Stimulated activated naive CD8-positive, alpha-beta T cell treated with anti-CD3 and anti-CD28 coated beads, Interleukin-15, Interleukin-2, amounts not matched to agents 100 ng/mL and 50 ng/mL, for 24 hours (primary cell): Measurements from ENCODE around the gene CDK6.
A peak's percentile ranks its signal among the peaks of the same experiment; 100 is the strongest.
"Not testable (repeated sequence)": the region's sequence is repeated elsewhere in the genome, so short reads cannot be mapped to it uniquely, and the experiment has no call there.

Experiments used
- H3K27ac Mint-ChIP-seq: one replicate; pipeline ENCODE4 v1.8.0; 2021; ENCODE audit warnings: mild to moderate bottlenecking, mixed read lengths
- H3K27me3 Mint-ChIP-seq: one replicate; pipeline ENCODE4 v1.8.0; 2021; ENCODE audit warnings: mixed read lengths
- H3K36me3 Mint-ChIP-seq: one replicate; pipeline ENCODE4 v1.8.0; 2021; ENCODE audit warnings: low read depth, mixed read lengths
- H3K4me1 Mint-ChIP-seq: one replicate; pipeline ENCODE4 v1.8.0; 2021; ENCODE audit warnings: low read depth, mixed read lengths
- H3K4me3 Mint-ChIP-seq: one replicate; pipeline ENCODE4 v1.8.0; 2021; ENCODE audit warnings: mild to moderate bottlenecking, mixed read lengths
- H3K9me3 Mint-ChIP-seq: one replicate; pipeline ENCODE4 v1.8.0; 2021; ENCODE audit warnings: mixed read lengths

CDK6 gene

DNA sequence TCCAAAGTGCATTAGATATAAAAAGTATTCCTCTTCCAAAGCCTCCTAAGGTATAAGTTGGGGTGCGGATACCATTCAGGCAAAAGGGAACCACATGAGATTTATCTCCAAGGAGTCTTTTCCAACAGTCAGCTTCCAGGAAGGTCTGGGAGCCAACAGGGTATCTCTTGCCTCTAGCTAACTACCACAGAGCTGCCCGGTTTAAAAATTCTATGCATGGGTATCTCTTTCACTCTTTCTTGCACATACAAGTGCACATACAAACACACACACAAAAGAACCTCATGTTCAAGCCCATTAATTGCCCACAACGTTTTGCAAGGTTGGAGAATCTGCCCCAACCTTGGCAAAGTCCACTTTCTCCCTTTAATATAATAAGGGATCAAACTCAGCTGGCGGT is 80.7 kb downstream of the CDK6 start:
- Mint-ChIP-seq H3K4me1 (peaks cover 77% of the 10 kb centered on the region), H3K36me3 (peaks cover 87% of the 10 kb centered on the region), H3K27me3 (no peaks in the 10 kb centered on the region), H3K4me3 (no peak overlapping the region), H3K9me3 (peaks cover 5% of the 10 kb centered on the region), H3K27ac (no peak overlapping the region)

DNA sequence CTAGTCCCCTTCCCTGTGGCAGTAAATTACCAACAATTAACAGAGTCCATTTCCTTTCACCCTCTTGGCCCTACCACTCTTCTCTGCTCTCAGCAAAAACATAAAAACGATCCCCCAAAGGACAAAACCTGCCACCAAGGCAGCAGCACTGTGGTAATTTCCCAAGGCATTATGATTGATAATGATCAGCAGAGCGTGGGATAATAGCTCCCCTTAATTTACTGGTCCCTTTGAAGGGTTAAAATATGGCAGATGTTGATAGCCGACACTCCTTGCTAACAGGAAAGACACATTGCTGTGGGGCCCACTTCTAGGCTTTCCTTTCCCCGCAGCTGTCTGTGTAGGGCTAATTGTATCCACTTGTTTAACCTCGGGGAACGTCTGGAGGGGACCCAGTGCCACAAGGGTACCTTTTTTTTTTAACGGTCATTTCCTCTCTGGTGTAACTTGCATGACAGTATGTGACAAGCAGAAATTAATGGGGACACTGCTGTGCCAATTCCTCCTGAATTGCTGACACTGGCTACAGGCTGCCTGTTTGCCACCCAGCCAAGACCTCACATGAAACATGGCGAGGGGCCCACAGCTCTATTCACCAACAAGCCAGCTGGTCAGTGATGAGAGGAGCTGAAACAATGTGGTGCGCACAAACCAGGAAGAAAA is 81.3 kb downstream of the CDK6 start:
- peaks cover 89% of the 10 kb centered on the region for H3K36me3 Mint-ChIP-seq
- peak overlapping the region; percentile 47 for H3K4me3 Mint-ChIP-seq
- H3K4me1 Mint-ChIP-seq: peaks cover 82% of the 10 kb centered on the region
- H3K27me3 Mint-ChIP-seq: no peaks in the 10 kb centered on the region
- peaks cover 5% of the 10 kb centered on the region for H3K9me3 Mint-ChIP-seq
- H3K27ac Mint-ChIP-seq: peak overlapping the region; percentile 63

DNA sequence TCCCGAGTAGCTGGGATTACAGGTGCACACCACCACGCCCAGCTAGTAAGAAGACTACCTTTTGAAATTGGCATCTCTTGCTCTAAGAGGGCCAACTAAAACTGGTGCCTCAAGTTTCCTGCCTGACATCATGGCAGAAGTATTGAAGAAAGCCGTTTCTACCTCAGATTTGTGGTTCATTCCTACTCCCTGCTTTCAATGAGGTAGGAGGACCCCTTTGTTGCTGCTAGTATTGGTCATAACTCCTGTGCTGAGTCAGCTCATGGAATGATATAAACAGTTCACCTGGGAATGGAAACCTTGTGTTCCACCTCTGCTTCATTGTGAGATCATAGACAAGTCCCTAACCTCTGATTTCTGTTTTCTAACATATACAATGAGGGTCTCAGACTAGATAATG is 82.8 kb downstream of the CDK6 start:
- no peak overlapping the region for H3K4me3 Mint-ChIP-seq
- H3K4me1 Mint-ChIP-seq: peaks cover 79% of the 10 kb centered on the region
- no peaks in the 10 kb centered on the region for H3K9me3 Mint-ChIP-seq
- H3K36me3 Mint-ChIP-seq: peaks cover 88% of the 10 kb centered on the region
- no peaks in the 10 kb centered on the region for H3K27me3 Mint-ChIP-seq
- peak overlapping the region; percentile 55 for H3K27ac Mint-ChIP-seq

DNA sequence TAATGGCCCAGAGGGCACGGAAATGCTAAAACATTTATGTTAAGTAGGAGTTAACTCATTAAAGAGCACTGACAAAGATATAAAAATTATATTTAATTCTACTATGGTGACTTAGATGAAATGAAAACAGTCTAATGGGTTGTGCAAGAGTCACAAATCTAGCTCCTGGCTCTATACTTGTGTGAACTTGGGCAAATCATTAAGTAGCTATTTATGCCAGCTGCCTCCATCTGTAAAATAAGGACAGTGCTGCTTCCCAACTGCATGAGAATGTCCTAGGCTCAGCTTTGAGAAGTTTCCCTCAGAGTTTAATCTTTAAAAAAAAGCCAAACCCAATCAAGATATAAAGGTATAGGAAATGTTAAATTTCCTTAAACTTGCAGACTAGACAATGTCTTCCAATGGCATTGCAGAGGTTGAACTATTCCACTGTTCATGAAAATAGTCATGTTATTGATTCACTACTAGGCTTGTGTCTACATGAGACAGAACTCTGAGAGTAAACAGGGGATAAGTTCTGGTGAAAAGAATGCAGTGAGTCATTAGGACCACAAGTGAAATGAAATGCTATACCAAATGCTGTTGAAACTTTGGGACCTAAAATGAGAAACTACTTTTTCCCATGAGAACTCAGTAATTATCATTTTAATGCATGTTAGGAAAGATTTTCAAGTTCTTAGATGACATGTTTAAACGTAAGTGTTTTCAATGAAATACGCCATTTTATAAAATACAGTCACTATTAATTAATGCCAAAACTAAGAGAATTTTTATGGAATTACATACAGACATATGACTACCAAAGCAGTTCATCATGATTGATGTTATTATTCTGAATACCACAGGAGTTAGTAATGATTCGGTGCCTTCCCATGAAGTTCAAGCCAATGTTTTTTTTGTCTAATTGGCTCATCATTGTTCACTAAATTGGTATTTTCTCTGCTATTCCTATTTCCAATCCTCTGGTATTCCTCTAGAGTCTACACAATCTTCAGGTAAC is 84.2 kb downstream of the CDK6 start:
- Mint-ChIP-seq H3K27me3 (no peaks in the 10 kb centered on the region), H3K9me3 (no peaks in the 10 kb centered on the region), H3K4me1 (peaks cover 83% of the 10 kb centered on the region), H3K4me3 (no peak overlapping the region), H3K27ac (peak overlapping the region; percentile 75), H3K36me3 (peaks cover 89% of the 10 kb centered on the region)

DNA sequence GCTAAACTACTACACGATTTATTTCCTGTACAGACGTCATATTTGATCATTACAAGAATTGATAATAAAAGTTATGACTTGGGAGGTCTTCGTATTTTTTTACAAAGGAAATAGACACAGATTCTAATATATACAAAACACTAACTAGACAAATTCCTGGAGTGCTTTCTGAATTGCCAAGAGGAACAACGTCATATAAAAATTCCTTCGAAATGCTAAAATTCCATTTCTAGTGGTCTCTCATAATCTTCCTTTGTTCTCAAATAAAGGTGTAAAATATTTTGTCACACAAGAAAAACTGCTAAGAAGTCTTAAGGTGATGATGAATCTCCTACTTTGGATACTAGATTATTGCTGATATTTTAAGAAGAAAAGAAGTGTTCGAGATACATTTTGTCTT is 85.4 kb downstream of the CDK6 start:
- H3K4me1 Mint-ChIP-seq: peaks cover 81% of the 10 kb centered on the region
- H3K27ac Mint-ChIP-seq: no peak overlapping the region
- H3K36me3 Mint-ChIP-seq: peaks cover 90% of the 10 kb centered on the region
- H3K4me3 Mint-ChIP-seq: no peak overlapping the region
- no peaks in the 10 kb centered on the region for H3K27me3 Mint-ChIP-seq
- no peaks in the 10 kb centered on the region for H3K9me3 Mint-ChIP-seq

DNA sequence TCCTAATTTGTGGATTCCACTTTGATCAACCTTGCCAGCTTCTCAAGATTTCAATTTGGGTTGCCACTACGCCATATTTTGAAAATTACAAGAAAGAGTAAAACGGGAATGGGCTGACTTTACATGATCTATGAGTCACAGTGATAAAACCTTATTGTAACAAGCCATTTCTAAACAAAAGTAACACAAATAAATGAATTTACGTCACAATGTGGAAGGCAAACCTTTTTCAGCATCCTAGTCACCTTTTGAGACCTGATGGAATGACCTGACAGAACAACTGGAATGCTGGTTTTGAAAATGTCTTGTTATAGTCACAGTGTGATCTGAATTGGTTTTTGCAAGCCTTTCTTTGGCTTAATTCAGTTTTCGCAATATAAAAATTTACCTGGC is 85.9 kb downstream of the CDK6 start:
- Mint-ChIP-seq H3K4me1 (peaks cover 81% of the 10 kb centered on the region), H3K27ac (no peak overlapping the region), H3K4me3 (no peak overlapping the region), H3K9me3 (no peaks in the 10 kb centered on the region), H3K36me3 (peaks cover 90% of the 10 kb centered on the region), H3K27me3 (no peaks in the 10 kb centered on the region)

DNA sequence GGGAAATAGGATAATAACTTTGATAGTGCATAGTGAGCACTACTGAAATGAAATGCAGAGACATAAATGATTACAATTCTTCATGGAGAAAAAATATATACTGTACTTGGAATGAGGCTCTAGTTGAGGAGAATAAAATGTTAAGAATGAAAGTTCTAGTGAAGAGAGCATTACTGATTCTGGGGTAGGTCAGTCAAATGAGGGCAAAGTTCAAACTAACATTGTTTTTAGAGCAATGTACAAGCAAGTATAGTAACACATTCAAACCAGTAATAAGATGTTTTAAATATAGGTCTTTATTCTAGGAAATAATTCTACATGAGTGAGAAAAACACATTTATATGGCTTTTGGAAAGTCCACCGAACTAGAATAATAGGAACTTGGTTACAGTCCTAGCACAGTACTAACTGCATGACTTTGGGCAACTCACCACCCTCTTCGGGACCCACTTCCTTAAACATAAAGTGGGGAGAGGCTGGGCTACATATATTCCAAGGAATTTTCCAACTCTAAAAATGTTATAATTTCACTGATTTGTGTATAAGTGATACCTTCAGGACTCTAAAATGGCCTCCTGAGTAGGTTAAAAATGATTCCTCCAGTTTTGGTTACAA is 86.4 kb downstream of the CDK6 start:
- Mint-ChIP-seq H3K4me1 (peaks cover 80% of the 10 kb centered on the region), H3K36me3 (peaks cover 91% of the 10 kb centered on the region), H3K27me3 (no peaks in the 10 kb centered on the region), H3K9me3 (no peaks in the 10 kb centered on the region), H3K4me3 (no peak overlapping the region), H3K27ac (no peak overlapping the region)

DNA sequence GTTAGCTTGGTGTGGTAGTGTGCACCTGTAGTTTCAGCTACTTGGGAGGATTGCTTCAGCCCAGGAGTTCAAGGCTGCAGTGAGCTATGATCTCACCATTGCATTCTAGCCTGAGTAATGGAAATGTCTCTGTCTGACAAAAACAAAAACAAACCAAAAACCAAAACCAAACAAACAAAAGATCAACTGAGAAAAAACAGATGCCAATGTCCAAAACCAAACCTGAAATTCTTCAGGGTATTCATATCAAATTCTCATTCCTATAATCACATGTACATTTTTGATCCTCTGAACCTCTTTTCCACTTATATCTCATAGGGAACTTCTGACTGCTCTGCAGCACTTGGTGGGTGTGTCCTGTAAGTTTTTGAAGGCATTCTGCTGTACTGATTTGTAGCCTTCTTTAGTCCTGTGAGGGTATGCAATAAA is 87.0 kb downstream of the CDK6 start:
- no peak overlapping the region for H3K4me3 Mint-ChIP-seq
- H3K9me3 Mint-ChIP-seq: no peaks in the 10 kb centered on the region
- peak overlapping the region; percentile 22 for H3K27ac Mint-ChIP-seq
- H3K4me1 Mint-ChIP-seq: peaks cover 77% of the 10 kb centered on the region
- no peaks in the 10 kb centered on the region for H3K27me3 Mint-ChIP-seq
- peaks cover 88% of the 10 kb centered on the region for H3K36me3 Mint-ChIP-seq

DNA sequence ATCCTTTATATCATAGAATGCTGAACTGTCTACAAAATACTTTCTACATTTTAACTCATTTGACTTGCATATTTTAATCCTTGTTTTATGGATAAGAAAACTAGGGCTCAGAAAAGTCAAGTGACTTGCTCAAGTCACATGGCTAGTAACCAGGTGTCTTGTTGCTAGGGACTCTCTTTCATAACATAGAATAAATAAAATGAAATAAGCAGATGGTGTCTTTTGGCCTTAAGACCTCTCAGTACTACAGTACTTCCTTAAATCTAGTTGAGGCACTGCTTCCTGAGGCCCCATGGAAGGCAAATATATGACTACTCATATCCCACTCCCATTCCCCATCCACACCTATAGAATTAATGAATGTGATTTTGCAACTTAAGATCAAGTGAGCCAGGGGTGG is 87.9 kb downstream of the CDK6 start:
- Mint-ChIP-seq H3K36me3 (peaks cover 88% of the 10 kb centered on the region), H3K27me3 (no peaks in the 10 kb centered on the region), H3K4me1 (peaks cover 77% of the 10 kb centered on the region), H3K9me3 (peaks cover 8% of the 10 kb centered on the region), H3K4me3 (no peak overlapping the region), H3K27ac (no peak overlapping the region)

DNA sequence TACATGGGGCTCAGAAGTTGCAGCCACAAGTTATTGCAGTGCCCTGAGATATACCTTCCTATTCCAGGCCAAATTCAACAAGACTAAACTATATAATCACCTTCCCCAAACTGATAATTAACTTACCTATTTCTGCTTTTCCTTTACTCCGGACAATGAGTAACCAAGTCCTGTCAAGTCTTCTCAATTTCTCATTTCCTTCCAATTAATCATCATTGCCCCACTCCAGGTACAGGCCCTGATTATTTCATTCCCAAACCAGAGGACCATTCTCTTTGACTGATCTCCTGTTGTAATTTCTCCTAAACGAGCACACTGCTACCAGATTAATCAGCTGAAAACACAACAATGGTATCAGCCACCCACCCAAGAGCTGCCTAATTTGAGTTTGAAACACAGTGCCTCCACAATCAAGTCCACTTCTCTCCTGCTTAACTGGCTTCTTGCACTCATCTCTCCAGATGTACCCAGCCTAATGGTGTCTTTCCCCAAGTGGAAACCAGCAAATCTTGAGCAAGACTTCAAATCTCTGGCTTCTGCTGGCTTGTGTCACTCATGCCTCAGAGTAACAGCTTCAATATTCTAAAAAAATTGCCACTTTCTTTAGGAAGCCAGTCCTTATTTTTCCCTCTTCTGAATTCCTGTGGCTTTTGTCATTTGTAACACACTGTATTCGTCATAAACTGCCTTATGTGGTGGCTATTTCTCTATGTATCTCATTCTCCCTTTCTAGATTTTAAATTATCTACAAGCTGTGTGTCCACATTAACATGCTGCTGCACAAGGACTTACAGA is 89.1 kb downstream of the CDK6 start:
- Mint-ChIP-seq H3K9me3 (peaks cover 10% of the 10 kb centered on the region), H3K27ac (peak overlapping the region; percentile 16), H3K27me3 (no peaks in the 10 kb centered on the region), H3K4me3 (no peak overlapping the region), H3K36me3 (peaks cover 87% of the 10 kb centered on the region), H3K4me1 (peaks cover 78% of the 10 kb centered on the region)

DNA sequence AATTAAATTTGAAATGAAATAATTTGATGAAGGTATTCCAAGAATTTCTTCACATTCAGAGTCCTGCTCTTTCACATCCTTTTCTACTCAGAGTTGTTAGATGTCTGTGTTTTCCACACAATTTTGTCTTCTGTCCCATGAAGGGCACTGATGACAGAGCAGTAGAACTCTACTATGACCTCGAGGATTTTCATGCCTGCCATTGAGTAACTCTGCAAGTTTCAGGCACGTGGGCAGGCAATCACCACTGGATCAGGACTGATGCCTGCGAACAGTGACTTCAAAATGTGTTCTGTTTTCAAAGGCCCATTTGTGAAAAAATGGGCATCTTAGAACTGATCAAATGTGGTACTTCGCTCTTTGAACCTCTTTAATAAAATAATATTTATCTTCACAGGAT is 91.1 kb downstream of the CDK6 start:
- Mint-ChIP-seq H3K27ac (no peak overlapping the region), H3K27me3 (no peaks in the 10 kb centered on the region), H3K36me3 (peaks cover 80% of the 10 kb centered on the region), H3K9me3 (peaks cover 10% of the 10 kb centered on the region), H3K4me1 (peaks cover 74% of the 10 kb centered on the region), H3K4me3 (no peak overlapping the region)

DNA sequence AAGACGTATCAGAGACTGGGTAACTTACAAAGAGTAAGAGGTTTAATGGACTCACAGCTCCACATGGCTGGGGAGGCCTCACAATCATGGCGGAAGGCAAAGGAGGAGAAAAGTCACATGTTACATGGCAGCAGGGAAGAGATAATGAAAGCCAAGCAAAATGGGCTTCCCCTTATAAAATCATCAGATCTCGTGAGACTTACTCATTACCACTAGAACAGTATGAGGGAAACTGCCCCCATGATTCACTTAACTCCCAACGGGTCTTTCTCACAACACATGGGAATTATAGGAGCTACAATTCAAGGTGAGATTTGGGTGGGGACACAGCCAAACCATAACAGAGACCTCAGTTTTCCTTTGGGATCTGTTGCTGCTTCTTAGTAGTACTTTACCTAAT is 92.2 kb downstream of the CDK6 start:
- Mint-ChIP-seq H3K36me3 (peaks cover 80% of the 10 kb centered on the region), H3K27ac (peak overlapping the region; percentile 45), H3K4me3 (peak overlapping the region; percentile 5), H3K4me1 (peaks cover 72% of the 10 kb centered on the region)
- H3K9me3 Mint-ChIP-seq, H3K27me3 Mint-ChIP-seq: not testable (repeated sequence)

DNA sequence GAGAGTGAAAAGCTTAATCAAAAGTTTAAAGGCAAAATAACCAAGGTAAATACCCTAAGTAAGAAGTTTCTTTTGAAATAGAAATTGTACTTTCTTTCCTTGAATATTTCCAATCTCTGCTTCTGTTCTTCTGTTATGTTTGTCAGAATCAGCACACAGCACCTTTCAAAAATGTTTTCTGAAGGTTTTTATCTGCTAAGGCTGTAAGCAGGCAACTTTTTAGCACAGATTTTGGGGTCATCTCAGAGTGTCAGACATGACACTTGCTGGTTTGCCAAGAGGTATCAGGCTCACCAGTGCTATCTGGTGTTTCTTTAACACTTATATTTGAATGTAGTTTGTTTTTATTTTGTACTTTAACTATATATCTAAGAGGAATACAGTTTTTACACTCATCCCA is 94.2 kb downstream of the CDK6 start:
- Mint-ChIP-seq H3K27me3 (no peaks in the 10 kb centered on the region), H3K9me3 (peaks cover 10% of the 10 kb centered on the region), H3K27ac (no peak overlapping the region), H3K36me3 (peaks cover 79% of the 10 kb centered on the region), H3K4me1 (peaks cover 72% of the 10 kb centered on the region), H3K4me3 (no peak overlapping the region)

DNA sequence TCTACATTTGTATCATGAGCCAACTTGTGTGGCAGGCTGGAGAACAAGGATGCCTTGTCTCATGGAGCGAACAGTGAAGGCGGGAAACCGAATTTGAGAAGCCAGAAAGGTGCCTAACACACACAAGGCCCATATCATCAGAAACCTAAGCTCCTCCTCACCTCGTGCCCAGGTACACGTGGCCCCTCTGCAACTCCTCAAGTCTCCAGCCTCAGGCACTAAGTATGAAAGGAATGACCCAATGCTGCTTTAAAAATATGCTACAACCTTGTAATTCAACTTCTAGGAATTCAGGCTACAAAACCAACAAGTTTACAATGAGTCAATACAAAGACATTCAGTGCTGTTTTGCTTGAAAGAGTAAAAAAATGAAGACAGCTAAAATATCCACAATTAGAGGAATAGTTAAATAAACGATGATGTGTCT is 95.7 kb downstream of the CDK6 start:
- peak overlapping the region; percentile 46 for H3K27ac Mint-ChIP-seq

More for the DNA sequence above, 95.7 kb downstream of the CDK6 start:
- Mint-ChIP-seq H3K27me3 (no peaks in the 10 kb centered on the region), H3K4me3 (no peak overlapping the region), H3K36me3 (peaks cover 75% of the 10 kb centered on the region), H3K9me3 (peaks cover 10% of the 10 kb centered on the region), H3K4me1 (peaks cover 72% of the 10 kb centered on the region)
